DND-41 (cell line): ENCODE data around the gene ESRRA.

Experiments used
- ATAC-seq: fragments of 200-7000 bp; cut with Tn5 transposase; 3 replicates; pipeline ENCODE4 v1.9.1; 2021; ENCODE audit warnings: low read depth; ENCODE audit not compliant: insufficient read depth
- DNase-seq: peaks from one replicate; pipeline ENCODE4 v3.0.0-alpha.2; 2020
- H2AFZ ChIP-seq: 2 replicates; pipeline ENCODE4 v1.6.0; 2012; ENCODE audit warnings: low read depth, low read length
- H3K27ac ChIP-seq: 2 replicates; pipeline ENCODE4 v1.5.1; 2012; ENCODE audit warnings: low read length, inconsistent platforms
- H3K27me3 ChIP-seq: fragments of 200-600 bp; sonication (generic); 2 replicates; pipeline ENCODE4 v1.6.0; 2012; ENCODE audit warnings: low read length, mild to moderate bottlenecking, inconsistent platforms; ENCODE audit not compliant: insufficient read depth, poor library complexity
- H3K36me3 ChIP-seq: 2 replicates; pipeline ENCODE4 v1.5.1; 2012; ENCODE audit warnings: low read length, inconsistent platforms; ENCODE audit not compliant: insufficient read depth
- H3K4me1 ChIP-seq: 2 replicates; pipeline ENCODE4 v1.5.1; 2012; ENCODE audit warnings: mild to moderate bottlenecking, low read length; ENCODE audit not compliant: insufficient read depth
- H3K4me2 ChIP-seq: 2 replicates; pipeline ENCODE4 v1.6.0; 2012; ENCODE audit warnings: mild to moderate bottlenecking, moderate library complexity, low read length, inconsistent platforms; ENCODE audit not compliant: insufficient read depth
- H3K4me3 ChIP-seq, 2 experiments: fragments of 200-600 bp in 1 of 2; shearing (Covaris generic) in 1 of 2; 2 replicates each; pipeline ENCODE4 v1.5.1; 2012 to 2016; ENCODE audit warnings: inconsistent platforms in 2 of 2, low read length in 2 of 2, mild to moderate bottlenecking in 2 of 2, low read depth in 1 of 2, moderate library complexity in 1 of 2
- H3K79me2 ChIP-seq: 2 replicates; pipeline ENCODE4 v1.6.0; 2012; ENCODE audit warnings: low read length, inconsistent platforms; ENCODE audit not compliant: insufficient read depth
- H3K9ac ChIP-seq: 2 replicates; pipeline ENCODE4 v1.6.0; 2012; ENCODE audit warnings: low read depth, mild to moderate bottlenecking, inconsistent platforms, low read length, moderate library complexity
- H3K9me3 ChIP-seq: 2 replicates; pipeline ENCODE4 v1.5.1; 2012; ENCODE audit warnings: low read length, moderate library complexity, mild to moderate bottlenecking, inconsistent platforms; ENCODE audit not compliant: insufficient read depth, severe bottlenecking
- H4K20me1 ChIP-seq: 2 replicates; pipeline ENCODE4 v1.6.0; 2012; ENCODE audit warnings: low read length; ENCODE audit not compliant: insufficient read depth
- CTCF ChIP-seq: IDR thresholded peaks from 2 replicates; pipeline ENCODE4 v1.5.1; 2012; ENCODE audit warnings: borderline replicate concordance, low read length, moderate library complexity, mild to moderate bottlenecking; ENCODE audit not compliant: poor library complexity, severe bottlenecking; ENCODE audit errors: extremely low read depth
- EZH2 ChIP-seq: IDR thresholded peaks from 3 replicates; pipeline ENCODE4 v1.6.1; 2012; ENCODE audit warnings: borderline replicate concordance, low read depth, mild to moderate bottlenecking, moderate library complexity, low read length, inconsistent platforms; ENCODE audit not compliant: severe bottlenecking

Gene ESRRA

GRCh38 chr11:64288353-64288750, 17.0 kb upstream of the ESRRA start:
- no peak for DNase-seq
- H3K36me3 ChIP-seq = peaks cover 4% of the 10 kb centered on the region; the same call in 1 of the 2 replicates
- peaks cover 31% of the 10 kb centered on the region for H3K4me1 ChIP-seq
- peaks cover 19% of the 10 kb centered on the region for H3K79me2 ChIP-seq
- H3K27me3 ChIP-seq = no peaks in the 10 kb centered on the region
- no peaks in the 10 kb centered on the region for H3K9me3 ChIP-seq
- no peak overlapping the region for H3K4me2 ChIP-seq
- no peak overlapping the region for H3K9ac ChIP-seq
- H3K27ac ChIP-seq = no peak overlapping the region
- no peak overlapping the region for H2AFZ ChIP-seq
- H3K4me3 ChIP-seq = no peak overlapping the region
- no peak for ATAC-seq
- TF ChIP-seq EZH2 (no peak), CTCF (no peak)
- H4K20me1 ChIP-seq = no peaks in the 10 kb centered on the region; the same call in 1 of the 2 replicates

- no peak overlapping the region for H3K4me2 ChIP-seq
- no peak overlapping the region for H3K4me3 ChIP-seq
- H3K36me3 ChIP-seq = 0 out of 2 replicates have a peak, but pooled peaks cover 2% of the 10 kb centered on the region
- H3K27ac ChIP-seq = no peak overlapping the region
- no peaks in the 10 kb centered on the region for H3K27me3 ChIP-seq
- TF ChIP-seq EZH2 (no peak), CTCF (no peak)
- H4K20me1 ChIP-seq = no peaks in the 10 kb centered on the region; the same call in 1 of the 2 replicates
- peaks cover 11% of the 10 kb centered on the region for H3K79me2 ChIP-seq
- peaks cover 24% of the 10 kb centered on the region for H3K4me1 ChIP-seq
- H3K9ac ChIP-seq = no peak overlapping the region
- no peak for DNase-seq
- H3K9me3 ChIP-seq = no peaks in the 10 kb centered on the region
- ATAC-seq = no peak
- no peak overlapping the region for H2AFZ ChIP-seq
Measured at GRCh38 chr11:64289002-64289564, 16.2 kb upstream of the ESRRA start.

DNA sequence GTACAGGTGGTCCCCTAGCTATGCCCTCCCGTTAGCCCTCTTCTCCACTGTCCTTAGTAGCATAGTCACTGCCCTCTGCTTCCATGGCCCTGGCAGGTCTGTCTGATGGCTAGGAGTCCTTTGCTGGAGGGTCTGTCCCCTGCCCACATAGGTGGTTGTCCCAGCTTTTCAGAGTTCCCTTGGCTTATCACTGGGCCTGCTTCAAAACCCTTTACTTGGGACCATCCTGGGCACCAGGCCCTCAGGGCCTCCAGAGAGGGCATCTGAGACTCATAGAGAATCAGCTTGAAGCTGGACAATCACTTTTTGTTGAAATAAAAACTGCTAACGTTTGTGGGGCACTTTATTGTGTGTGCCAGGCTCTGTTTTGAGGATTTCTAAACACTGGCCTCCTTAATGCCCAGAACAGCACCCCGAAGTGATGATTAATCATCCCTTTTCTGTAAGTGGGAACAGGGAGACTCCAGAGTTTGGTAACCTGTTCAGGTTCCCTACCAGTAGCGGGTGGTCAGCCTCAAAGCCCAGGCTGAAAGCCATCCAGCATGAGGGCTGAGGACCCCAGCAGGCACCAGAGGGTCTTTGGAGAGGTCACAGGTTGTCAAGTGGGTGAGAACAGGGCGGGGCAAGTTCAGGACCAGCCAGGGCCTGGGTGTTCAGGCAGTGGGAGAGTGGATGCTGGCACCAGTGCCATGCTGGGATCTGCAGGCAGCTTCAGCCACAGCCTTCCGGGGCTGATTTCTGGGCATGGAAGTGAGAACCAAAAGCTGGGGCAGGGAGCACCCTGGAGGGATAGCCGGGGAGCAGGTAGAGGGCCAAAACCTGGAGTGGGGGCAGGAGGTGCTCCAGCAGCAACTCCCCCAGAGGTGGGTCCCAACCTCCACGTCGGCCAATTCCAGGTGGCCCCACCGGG, 14.7 kb upstream of the ESRRA start:
- Histone ChIP-seq H3K27ac (no peak overlapping the region), H3K79me2 (peaks cover 8% of the 10 kb centered on the region; the same call in 1 of the 2 replicates), H3K9me3 (no peaks in the 10 kb centered on the region), H3K4me1 (peaks cover 22% of the 10 kb centered on the region), H3K4me2 (no peak overlapping the region), H2AFZ (no peak overlapping the region), H3K27me3 (no peaks in the 10 kb centered on the region), H4K20me1 (no peaks in the 10 kb centered on the region; the same call in 1 of the 2 replicates), H3K9ac (no peak overlapping the region), H3K36me3 (0 out of 2 replicates have a peak, but pooled peaks cover 2% of the 10 kb centered on the region), H3K4me3 (no peak overlapping the region)
- DNase-seq (no peak), ATAC-seq (no peak)
- no peak for TF ChIP-seq CTCF
- TF ChIP-seq EZH2 = no peak
